Measurements from ENCODE around the gene GPRC5C.

GRCh38 chr17:74412581-74412980 lies 19.3 kb upstream of the GPRC5C start:
- no peak for TF ChIP-seq POLR2AphosphoS5 (IDR thresholded peaks at IDR 0.05)
- TF ChIP-seq, protein P1, sequence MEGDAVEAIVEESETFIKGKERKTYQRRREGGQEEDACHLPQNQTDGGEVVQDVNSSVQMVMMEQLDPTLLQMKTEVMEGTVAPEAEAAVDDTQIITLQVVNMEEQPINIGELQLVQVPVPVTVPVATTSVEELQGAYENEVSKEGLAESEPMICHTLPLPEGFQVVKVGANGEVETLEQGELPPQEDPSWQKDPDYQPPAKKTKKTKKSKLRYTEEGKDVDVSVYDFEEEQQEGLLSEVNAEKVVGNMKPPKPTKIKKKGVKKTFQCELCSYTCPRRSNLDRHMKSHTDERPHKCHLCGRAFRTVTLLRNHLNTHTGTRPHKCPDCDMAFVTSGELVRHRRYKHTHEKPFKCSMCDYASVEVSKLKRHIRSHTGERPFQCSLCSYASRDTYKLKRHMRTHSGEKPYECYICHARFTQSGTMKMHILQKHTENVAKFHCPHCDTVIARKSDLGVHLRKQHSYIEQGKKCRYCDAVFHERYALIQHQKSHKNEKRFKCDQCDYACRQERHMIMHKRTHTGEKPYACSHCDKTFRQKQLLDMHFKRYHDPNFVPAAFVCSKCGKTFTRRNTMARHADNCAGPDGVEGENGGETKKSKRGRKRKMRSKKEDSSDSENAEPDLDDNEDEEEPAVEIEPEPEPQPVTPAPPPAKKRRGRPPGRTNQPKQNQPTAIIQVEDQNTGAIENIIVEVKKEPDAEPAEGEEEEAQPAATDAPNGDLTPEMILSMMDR (IDR thresholded peaks at IDR 0.05) = no peak

Measured in esophagus muscularis mucosa (tissue), 3 donors.